Caki2 (cell line): ENCODE data around the gene MACF1. TPM values are rescaled to one million over a fixed set of nuclear protein-coding genes. Genes with fewer than 3 reads are reported as not detected.

ENCODE experiments used
- DNase-seq: peaks from one replicate; pipeline ENCODE4 v3.0.0-alpha.2; 2015; ENCODE audit warnings: low read depth
- in situ Hi-C: cut with HindIII; loops from 2 replicates; pipeline ENCODE4 v1.10.0; 2016; ENCODE audit warnings: low sequenced_read_pairs, low pct_unique_long_range_greater_than_20kb, mixed read lengths
- total RNA-seq: library from RNA; depleted of rRNA; stranded (reverse); fragments of >200 nt; shearing (Covaris generic); gene quantifications from 2 replicates; pipeline ENCODE4 v1.2.3, GENCODE V29; 2014; ENCODE audit warnings: low replicate concordance

Gene MACF1
- total RNA-seq, 1 experiment from 2014 or later: 51.1 TPM

DNA sequence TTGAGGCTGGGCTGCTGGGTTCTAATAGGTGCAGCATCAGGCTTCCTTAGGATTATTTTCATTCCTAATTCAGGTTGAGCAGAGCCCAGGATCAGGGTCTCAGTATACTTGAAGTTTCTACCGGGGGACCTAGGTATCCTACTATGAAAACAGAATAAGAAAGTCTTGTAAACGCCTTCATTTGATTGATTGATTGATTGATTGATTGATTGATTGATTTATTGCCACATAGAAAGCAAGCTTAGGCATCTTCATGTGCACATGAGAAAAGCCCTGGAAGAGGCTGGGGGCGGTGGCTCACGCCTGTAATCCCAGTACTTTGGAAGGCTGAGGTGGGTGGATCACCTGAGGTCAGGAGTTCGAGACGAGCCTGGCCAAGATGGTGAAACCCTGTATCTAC, 189.6 kb downstream of the MACF1 start:
- no peak for DNase-seq
- in situ Hi-C loops: no loop called here

DNA sequence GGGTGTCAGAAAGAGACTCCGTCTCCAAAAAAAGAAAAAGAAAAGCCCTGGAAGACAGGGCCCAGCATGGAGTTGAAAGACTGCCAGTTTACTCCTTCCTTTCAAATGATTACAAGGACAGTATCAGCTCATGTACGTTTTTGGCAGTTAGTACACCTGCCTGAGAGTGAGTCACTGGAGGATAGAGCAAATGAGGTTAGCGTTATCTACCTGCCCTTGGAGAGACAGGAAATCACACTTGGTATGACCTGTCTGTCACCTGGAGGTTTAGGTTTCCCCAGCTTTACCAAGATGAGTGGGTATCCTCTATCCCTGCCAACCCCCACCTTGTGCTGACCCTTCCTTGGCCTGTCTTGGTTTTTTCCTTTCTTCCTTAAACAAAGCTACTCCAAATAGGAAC, 190.1 kb downstream of the MACF1 start:
- in situ Hi-C loops: no loop called here
- DNase-seq: no peak

- in situ Hi-C loops: no loop called here
- peak; percentile 88 for DNase-seq
Observed at GRCh38 chr1:39395357-39395831, 190.9 kb downstream of the MACF1 start.

GRCh38 chr1:39396671-39397070, 192.2 kb downstream of the MACF1 start:
- in situ Hi-C loops: no loop called here
- no peak for DNase-seq

DNA sequence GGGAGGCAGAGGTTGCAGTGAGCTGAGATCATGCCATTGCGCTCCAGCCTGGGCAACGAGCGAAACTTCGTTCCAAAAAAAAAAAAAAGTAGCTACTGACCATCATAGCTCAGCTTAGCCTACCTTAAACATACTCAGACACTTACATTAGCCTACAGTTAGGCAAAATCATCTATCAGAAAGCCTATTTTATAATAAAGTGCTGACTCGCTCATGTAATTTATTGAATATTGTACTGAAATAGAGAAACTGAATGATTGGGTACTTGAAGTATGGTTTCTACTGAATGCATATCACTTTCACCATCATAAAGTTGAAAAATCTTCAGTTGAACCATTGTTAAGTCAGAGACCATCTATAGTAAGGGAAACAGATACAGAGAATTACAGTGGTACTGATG, 193.0 kb downstream of the MACF1 start:
- DNase-seq: no peak
- in situ Hi-C loops: no loop called here

- peak; percentile 95 for DNase-seq
- in situ Hi-C loops: no loop called here
Observed at GRCh38 chr1:39398278-39399021, 194.0 kb downstream of the MACF1 start.

GRCh38 chr1:39401106-39401505, 196.6 kb downstream of the MACF1 start:
- no peak for DNase-seq
- in situ Hi-C loops: no loop called here

GRCh38 chr1:39404876-39405275, 200.4 kb downstream of the MACF1 start:
- in situ Hi-C loops: no loop called here
- no peak for DNase-seq

DNA sequence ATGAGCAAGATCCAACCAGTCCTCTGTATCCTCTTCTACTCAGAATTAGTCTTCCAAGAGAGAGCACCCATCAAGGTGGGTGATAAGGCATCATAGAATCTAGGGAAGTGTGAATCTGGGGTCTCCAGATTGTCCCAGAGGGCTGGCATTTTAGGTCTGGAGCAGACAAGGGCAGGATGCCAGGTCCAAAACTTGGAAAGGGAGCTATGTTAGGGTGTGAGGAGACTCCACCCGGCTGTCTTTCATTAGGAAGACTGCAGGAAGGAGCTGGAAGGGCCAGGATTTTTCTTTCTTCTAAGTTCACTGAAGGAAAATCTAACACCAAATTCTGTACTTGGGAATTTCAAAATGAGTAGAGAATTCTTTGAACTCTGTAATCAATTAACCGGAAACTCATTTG, 200.9 kb downstream of the MACF1 start:
- in situ Hi-C loops: no loop called here

GRCh38 chr1:39406533-39407450, 202.3 kb downstream of the MACF1 start:
- no peak for DNase-seq
- in situ Hi-C loops: no loop called here

More for the DNA sequence above, 200.9 kb downstream of the MACF1 start:
- no peak for DNase-seq

DNA sequence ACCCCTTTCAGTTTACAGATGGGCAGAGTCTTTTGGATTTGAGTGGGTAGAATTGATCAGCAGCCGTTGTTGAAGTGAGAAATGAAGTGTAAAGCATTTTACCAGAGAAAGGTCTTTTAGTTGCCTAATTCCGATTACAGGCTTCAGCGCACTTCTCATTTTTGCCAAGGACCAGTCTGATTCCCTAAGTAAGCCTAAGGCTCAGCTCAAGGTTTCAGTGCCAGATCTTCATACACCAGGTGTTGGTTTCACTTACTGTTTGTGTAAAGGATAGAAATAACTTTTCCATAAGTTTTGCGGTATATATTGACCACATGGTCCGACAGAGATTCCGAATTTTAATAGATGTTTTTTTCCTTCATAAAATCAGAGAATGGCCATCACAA, 203.0 kb downstream of the MACF1 start:
- in situ Hi-C loops: no loop called here

GRCh38 chr1:39407896-39408640, 203.6 kb downstream of the MACF1 start:
- in situ Hi-C loops: no loop called here
- DNase-seq: peak; percentile 40

More for the DNA sequence above, 203.0 kb downstream of the MACF1 start:
- DNase-seq: no peak

DNA sequence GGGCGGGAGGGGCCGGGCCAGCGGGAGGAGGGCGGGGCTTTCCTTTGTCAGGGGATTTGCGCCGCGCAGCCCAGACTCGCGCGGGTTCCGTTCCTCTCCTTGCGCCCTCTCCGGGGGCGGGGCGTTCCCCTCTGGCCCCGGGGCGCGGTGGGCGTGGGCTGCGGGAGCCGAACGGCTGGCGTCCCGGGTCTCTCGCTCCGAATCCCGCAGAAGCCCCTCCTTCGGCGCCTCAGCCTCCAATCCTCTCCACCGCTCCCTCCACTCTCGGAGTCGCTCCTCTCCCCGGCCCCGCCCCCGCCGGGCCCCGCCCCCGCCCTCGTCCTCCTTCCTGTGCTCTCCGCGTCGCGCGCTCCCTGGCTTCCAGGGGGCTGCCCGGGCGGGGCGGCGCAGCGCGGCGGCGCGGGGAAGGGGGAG, 204.2 kb downstream of the MACF1 start:
- in situ Hi-C loops: no loop called here
- peak; percentile 93 for DNase-seq

DNA sequence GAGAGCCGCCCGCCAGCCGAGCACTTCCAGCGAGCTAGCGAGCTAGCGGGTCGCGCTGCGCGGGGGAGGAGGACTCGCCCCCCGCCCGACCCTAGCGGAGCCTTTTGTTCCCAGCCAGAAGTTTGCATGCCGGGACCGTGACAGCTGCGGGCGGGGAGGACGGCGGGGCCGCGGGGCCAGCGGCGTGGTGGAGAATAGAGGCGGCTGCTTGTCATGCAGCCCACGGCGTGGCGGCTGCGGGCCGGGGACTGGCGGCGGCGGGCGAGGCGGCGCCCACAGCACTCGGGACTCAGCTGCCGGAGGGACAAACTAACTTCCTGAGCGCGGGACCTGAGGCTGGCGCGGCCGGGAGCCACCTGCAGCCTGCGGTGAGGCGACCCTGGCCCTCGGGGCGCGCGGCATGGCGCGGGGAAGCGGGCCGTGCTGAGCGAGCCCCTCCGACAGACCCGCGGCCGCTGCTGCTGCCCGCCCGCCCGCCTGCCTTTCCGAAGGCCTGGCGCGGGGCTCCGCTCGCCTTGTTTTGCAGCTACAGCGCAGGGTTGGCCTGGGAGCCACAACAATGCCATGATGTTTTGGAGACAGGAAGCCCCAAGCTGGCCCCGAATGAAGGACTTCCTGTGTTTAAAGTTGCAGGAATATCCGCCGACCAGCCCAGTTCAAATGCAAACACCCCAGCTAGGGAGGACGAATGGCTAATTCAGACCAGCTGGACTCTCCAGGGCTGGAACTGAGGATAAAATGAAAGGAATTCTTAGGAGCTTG, 204.7 kb downstream of the MACF1 start:
- in situ Hi-C loops: no loop called here

DNA sequence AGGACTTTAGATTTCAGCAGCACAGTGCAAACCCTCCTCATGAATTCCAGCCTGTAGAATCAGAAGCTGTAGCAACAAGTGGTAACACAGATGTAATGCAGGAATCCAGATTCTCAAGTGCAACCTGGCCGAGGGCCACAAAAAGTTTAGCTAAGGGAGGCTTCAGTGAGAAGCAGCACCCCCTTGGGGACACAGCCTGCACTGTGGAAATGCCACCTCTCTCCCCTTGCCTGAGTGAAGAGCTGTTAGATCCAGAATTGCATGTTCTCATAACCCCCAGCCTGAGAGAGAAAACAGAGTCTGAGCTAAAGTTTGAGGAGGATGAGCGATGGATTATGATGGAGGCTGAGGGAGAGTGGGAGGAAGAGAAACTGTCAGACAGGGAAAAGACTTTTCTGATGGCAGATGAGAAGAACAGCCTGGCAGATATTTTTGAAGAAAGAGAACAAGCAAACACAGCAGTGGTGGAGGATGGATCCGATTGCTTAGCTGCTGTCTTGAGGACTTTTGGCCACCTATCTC, 206.5 kb downstream of the MACF1 start:
- DNase-seq: peak; percentile 71
- in situ Hi-C loops: no loop called here

More for the DNA sequence above, 204.7 kb downstream of the MACF1 start:
- DNase-seq: no peak

GRCh38 chr1:39411526-39412478, 207.3 kb downstream of the MACF1 start:
- in situ Hi-C loops: no loop called here

GRCh38 chr1:39412892-39413291, 208.4 kb downstream of the MACF1 start:
- DNase-seq: no peak
- in situ Hi-C loops: no loop called here

More at GRCh38 chr1:39411526-39412478, 207.3 kb downstream of the MACF1 start:
- no peak for DNase-seq
